SK-N-SH (cell line): ENCODE results near the gene DLG4. TPM values are rescaled to one million over a fixed set of nuclear protein-coding genes. Genes with fewer than 3 reads are reported as not detected.

Source experiments
- CTCF ChIA-PET: fragments of 300-600, 350-600 bp; formaldehyde crosslinking; extraction: SDS; loops from one replicate; lab custom pipeline; 2021; lab: Yijun Ruan, JAX
- POLR2A ChIA-PET: fragments of 350-600 bp; sonication (Branson Sonifier 250); formaldehyde crosslinking; extraction: SDS; loops from one replicate; lab custom pipeline; 2020; ENCODE audit warnings: antibody characterized with exemption, inconsistent platforms; lab: Yijun Ruan, JAX
- DNase-seq: peaks from one replicate; pipeline ENCODE4 v3.0.0; 2012
- H2AFZ ChIP-seq: fragments of 200-600 bp; sonication (generic); 2 replicates; pipeline ENCODE4 v1.8.1; 2016; ENCODE audit warnings: antibody characterized with exemption, mild to moderate bottlenecking, low read depth
- H3F3A ChIP-seq: fragments of 200-600 bp; sonication (generic); replicated peaks from 2 replicates; pipeline ENCODE3; 2016; ENCODE audit warnings: antibody characterized with exemption, mild to moderate bottlenecking; ENCODE audit not compliant: insufficient read depth
- H3K27ac ChIP-seq, 2 experiments: fragments of 200-500 bp in 1 of 2; fragments of 200-600 bp in 1 of 2; sonication (Bioruptor generic) in 1 of 2; sonication (generic), shearing (Covaris generic) in 1 of 2; 2 replicates each; pipeline versions ENCODE4 v1.5.1 to v1.6.1; 2014 to 2016; ENCODE audit warnings: low read depth in 2 of 2, inconsistent platforms in 1 of 2, low read length in 1 of 2, mild to moderate bottlenecking in 1 of 2, mixed read lengths in 1 of 2
- H3K27me3 ChIP-seq: fragments of 200-600 bp; sonication (generic), shearing (Covaris generic); 2 replicates; pipeline ENCODE4 v1.6.1; 2016; ENCODE audit warnings: mixed run types; ENCODE audit not compliant: insufficient read depth
- H3K36me3 ChIP-seq, 2 experiments: fragments of 200-500 bp in 1 of 2; fragments of 200-600 bp in 1 of 2; sonication (Bioruptor generic) in 1 of 2; sonication (generic) in 1 of 2; replicated peaks in 1 of 2; 2 replicates each; pipeline versions ENCODE3 to v1.5.1; 2014 to 2016; ENCODE audit warnings: low read length in 1 of 2, mild to moderate bottlenecking in 1 of 2; ENCODE audit not compliant: insufficient read depth in 2 of 2, control insufficient read depth in 1 of 2
- H3K4me1 ChIP-seq, 2 experiments: fragments of 200-500 bp in 1 of 2; fragments of 200-600 bp in 1 of 2; sonication (Bioruptor generic) in 1 of 2; sonication (generic), shearing (Covaris generic) in 1 of 2; 2 replicates each; pipeline versions ENCODE4 v1.5.1 to v1.6.1; 2014 to 2016; ENCODE audit warnings: low read depth in 1 of 2, low read length in 1 of 2, mixed run types in 1 of 2; ENCODE audit not compliant: insufficient read depth in 2 of 2, control insufficient read depth in 1 of 2
- H3K4me2 ChIP-seq: fragments of 200-600 bp; sonication (generic), shearing (Covaris generic); 2 replicates; pipeline ENCODE4 v1.6.1; 2017; ENCODE audit warnings: mixed run types
- H3K4me3 ChIP-seq, 2 experiments: fragments of 200-500 bp in 1 of 2; fragments of 200-600 bp in 1 of 2; sonication (Bioruptor generic) in 1 of 2; sonication (generic), shearing (Covaris generic) in 1 of 2; 2 replicates each; pipeline versions ENCODE4 v1.5.1 to v1.8.1; 2014 to 2016; ENCODE audit warnings: low read depth in 2 of 2, inconsistent platforms in 1 of 2, low read length in 1 of 2, mild to moderate bottlenecking in 1 of 2, mixed read lengths in 1 of 2, moderate library complexity in 1 of 2
- H3K79me2 ChIP-seq: fragments of 200-600 bp; sonication (generic); 2 replicates; pipeline ENCODE4 v1.8.1; 2017; ENCODE audit warnings: mild to moderate bottlenecking; ENCODE audit not compliant: insufficient read depth
- H3K9ac ChIP-seq: fragments of 200-600 bp; sonication (generic); 2 replicates; pipeline ENCODE4 v1.6.1; 2017; ENCODE audit warnings: mixed run types
- H3K9me2 ChIP-seq: fragments of 200-600 bp; sonication (generic); 2 replicates; pipeline ENCODE4 v1.6.1; 2017; ENCODE audit warnings: mixed run types
- H3K9me3 ChIP-seq: fragments of 200-600 bp; sonication (generic); 2 replicates; pipeline ENCODE4 v1.6.1; 2017; ENCODE audit warnings: mixed run types, mild to moderate bottlenecking, moderate library complexity
- H4K20me1 ChIP-seq: fragments of 200-600 bp; sonication (generic); 2 replicates; pipeline ENCODE4 v1.6.1; 2017; ENCODE audit warnings: mild to moderate bottlenecking, mixed run types; ENCODE audit not compliant: insufficient read depth
- CHD2 ChIP-seq: fragments of 150-350 bp; IDR thresholded peaks from 2 replicates; pipeline ENCODE4 v1.6.1; 2018; ENCODE audit warnings: low read length; ENCODE audit not compliant: partially characterized antibody
- ELF1 ChIP-seq: IDR thresholded peaks from 2 replicates; pipeline ENCODE4 v1.4.0; 2012
- EP300 ChIP-seq, 2 experiments: IDR thresholded peaks; 2 replicates each; pipeline versions ENCODE4 v1.4.0 to v1.6.1; 2012; ENCODE audit warnings: borderline replicate concordance in 1 of 2, low read depth in 1 of 2, low read length in 1 of 2
- EZH2phosphoT487 ChIP-seq: fragments of 200-600 bp; sonication (generic); IDR thresholded peaks from 2 replicates; pipeline ENCODE4 v1.6.1; 2017; ENCODE audit warnings: low read depth, mixed run types, mild to moderate bottlenecking, antibody characterized with exemption, moderate library complexity, borderline replicate concordance
- FOXJ3 ChIP-seq: sonication (generic); formaldehyde crosslinking; IDR thresholded peaks from 2 replicates; pipeline ENCODE4 v1.5.1; 2020; ENCODE audit warnings: mild to moderate bottlenecking, missing genetic modification reagents
- FOXM1 ChIP-seq: IDR thresholded peaks from 2 replicates; pipeline ENCODE4 v1.4.0; 2012; ENCODE audit warnings: low read depth, mild to moderate bottlenecking
- JUND ChIP-seq: IDR thresholded peaks from 2 replicates; pipeline ENCODE4 v1.4.0; 2012
- NFIC ChIP-seq: IDR thresholded peaks from 2 replicates; pipeline ENCODE4 v1.4.0; 2012; ENCODE audit warnings: borderline replicate concordance
- RAD21 ChIP-seq: IDR thresholded peaks from 2 replicates; pipeline ENCODE4 v1.6.1; 2012; ENCODE audit warnings: mild to moderate bottlenecking, low read length
- RFX5 ChIP-seq: IDR thresholded peaks from 2 replicates; pipeline ENCODE4 v1.6.1; 2012; ENCODE audit warnings: mild to moderate bottlenecking, improper control_type of control experiment, low read length
- RXRA ChIP-seq: IDR thresholded peaks from 2 replicates; pipeline ENCODE4 v1.4.0; 2012; ENCODE audit warnings: low read depth, mild to moderate bottlenecking, borderline replicate concordance
- TAF1 ChIP-seq: IDR thresholded peaks from 2 replicates; pipeline ENCODE4 v1.6.1; 2012; ENCODE audit warnings: low read depth, mild to moderate bottlenecking, low read length, moderate library complexity, borderline replicate concordance
- TCF12 ChIP-seq: IDR thresholded peaks from 2 replicates; pipeline ENCODE4 v1.4.0; 2012
- WGBS: methylation state at CpG from one replicate; pipeline ENCODE4 v1.1.6; 2017; ENCODE audit warnings: low lambda C conversion rate; 5-methylcytosine and 5-hydroxymethylcytosine counted together
- polyA plus RNA-seq, 3 experiments: library from polyadenylated mRNA; depleted of rRNA; stranded (reverse); fragments of >200 nt; gene quantifications; 2 replicates each; pipeline ENCODE4 v1.2.3, GENCODE V29; 2012
- TF ChIP-seq, protein P1 (sequence below): fragments of 200-600 bp; sonication (generic); IDR thresholded peaks from 2 replicates; pipeline ENCODE4 v1.6.1; 2017; ENCODE audit warnings: antibody characterized with exemption, mild to moderate bottlenecking, moderate library complexity
- TF ChIP-seq, protein P2 (sequence below): IDR thresholded peaks from 2 replicates; pipeline ENCODE4 v1.4.0; 2012; ENCODE audit warnings: low read depth, borderline replicate concordance

Gene DLG4
- polyA plus RNA-seq, 1 of the 3 experiments (the other 2 are of a cell fraction), result 30.5 TPM

DNA sequence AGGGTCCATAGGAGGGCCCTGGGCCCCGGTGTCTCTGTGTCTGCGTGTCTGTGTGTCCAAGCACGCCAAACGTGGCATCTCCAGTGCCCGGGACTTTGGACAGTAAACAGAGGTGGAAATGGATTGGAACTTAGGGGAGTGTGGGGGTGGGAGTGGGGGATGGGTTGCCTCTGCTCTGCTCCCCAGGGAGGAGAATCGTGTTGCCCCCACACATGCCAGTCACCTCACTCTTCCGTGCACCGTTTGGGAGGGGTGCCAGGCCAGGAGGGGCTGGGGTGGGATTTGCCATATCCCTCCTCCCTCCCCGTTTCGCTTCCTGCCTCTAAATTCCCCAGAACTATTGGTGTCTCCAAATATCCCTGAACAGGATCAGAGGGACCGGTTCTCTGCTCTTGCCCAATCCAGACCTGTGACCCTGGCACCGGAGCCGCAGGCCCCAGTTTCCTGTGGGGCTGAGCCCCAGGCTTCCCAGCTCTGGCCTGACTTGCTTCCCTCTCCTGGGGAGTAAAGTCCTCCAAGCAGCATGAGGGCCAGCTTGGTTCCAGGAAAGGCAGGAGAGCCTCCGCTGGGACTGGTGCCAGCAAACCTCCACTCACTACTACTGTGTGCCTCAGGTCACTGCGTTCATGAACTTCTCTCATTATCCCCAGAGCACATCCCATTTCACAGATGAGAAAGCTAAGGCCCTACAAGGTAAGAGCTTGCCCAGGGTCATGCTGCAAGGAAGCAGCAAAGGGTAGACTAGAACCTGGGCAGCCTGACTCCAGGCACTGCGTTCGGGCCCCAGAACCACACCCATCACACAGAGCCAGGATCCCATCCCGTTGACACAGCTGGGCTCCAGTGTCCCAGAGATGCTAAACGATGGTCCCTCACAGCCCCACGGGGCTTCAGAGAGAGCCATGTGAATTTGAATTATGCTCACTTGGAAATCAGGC, 40.0 kb downstream of the DLG4 start, which contains the start of gene ASGR1:
ASGR1 (minus strand) TSS at position 54 of the 938 bp plus-strand sequence. CDS start 807 bp downstream, outside the sequence.
- POLR2A ChIA-PET, result interaction anchor here (0.6 kb wide), 1 partner anchor 64 kb away, joined by 5 read pairs; no protein-coding TSS in a partner anchor
- no peaks in the 10 kb centered on the region for H3K9me2 ChIP-seq
- H3K4me1 ChIP-seq, result peaks cover 0 to 13% of the 10 kb centered on the region in 2 experiments; a peak in 1 of 4 replicates
- H2AFZ ChIP-seq, result no peak within 1 kb of the TSS
- H3K9me3 ChIP-seq, result no peaks in the 10 kb centered on the region
- no peak within 1 kb of the TSS for H3K9ac ChIP-seq
- no peaks in the 10 kb centered on the region for H3K79me2 ChIP-seq
- TF ChIP-seq RFX5 (no peak), ELF1 (no peak), FOXM1 (no peak), CHD2 (no peak), RAD21 (no peak), NFIC (no peak), TAF1 (no peak), TCF12 (no peak), EP300 (IDR thresholded peaks at IDR 0.05; ENCODE audit: borderline replicate concordance in 1 of 2, low read depth in 1 of 2, low read length in 1 of 2) (no peak), FOXJ3 (CRISPR knock-in tag) (no peak), JUND (no peak), RXRA (no peak), EZH2phosphoT487 (no peak)
- TF ChIP-seq, protein P1, sequence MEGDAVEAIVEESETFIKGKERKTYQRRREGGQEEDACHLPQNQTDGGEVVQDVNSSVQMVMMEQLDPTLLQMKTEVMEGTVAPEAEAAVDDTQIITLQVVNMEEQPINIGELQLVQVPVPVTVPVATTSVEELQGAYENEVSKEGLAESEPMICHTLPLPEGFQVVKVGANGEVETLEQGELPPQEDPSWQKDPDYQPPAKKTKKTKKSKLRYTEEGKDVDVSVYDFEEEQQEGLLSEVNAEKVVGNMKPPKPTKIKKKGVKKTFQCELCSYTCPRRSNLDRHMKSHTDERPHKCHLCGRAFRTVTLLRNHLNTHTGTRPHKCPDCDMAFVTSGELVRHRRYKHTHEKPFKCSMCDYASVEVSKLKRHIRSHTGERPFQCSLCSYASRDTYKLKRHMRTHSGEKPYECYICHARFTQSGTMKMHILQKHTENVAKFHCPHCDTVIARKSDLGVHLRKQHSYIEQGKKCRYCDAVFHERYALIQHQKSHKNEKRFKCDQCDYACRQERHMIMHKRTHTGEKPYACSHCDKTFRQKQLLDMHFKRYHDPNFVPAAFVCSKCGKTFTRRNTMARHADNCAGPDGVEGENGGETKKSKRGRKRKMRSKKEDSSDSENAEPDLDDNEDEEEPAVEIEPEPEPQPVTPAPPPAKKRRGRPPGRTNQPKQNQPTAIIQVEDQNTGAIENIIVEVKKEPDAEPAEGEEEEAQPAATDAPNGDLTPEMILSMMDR, result no peak
- TF ChIP-seq, protein P2, sequence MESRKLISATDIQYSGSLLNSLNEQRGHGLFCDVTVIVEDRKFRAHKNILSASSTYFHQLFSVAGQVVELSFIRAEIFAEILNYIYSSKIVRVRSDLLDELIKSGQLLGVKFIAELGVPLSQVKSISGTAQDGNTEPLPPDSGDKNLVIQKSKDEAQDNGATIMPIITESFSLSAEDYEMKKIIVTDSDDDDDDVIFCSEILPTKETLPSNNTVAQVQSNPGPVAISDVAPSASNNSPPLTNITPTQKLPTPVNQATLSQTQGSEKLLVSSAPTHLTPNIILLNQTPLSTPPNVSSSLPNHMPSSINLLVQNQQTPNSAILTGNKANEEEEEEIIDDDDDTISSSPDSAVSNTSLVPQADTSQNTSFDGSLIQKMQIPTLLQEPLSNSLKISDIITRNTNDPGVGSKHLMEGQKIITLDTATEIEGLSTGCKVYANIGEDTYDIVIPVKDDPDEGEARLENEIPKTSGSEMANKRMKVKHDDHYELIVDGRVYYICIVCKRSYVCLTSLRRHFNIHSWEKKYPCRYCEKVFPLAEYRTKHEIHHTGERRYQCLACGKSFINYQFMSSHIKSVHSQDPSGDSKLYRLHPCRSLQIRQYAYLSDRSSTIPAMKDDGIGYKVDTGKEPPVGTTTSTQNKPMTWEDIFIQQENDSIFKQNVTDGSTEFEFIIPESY, result no peak
- TF ChIP-seq, all 33 proteins: peak for 0
- CTCF ChIA-PET, result interaction anchor here (1.0 to 12.9 kb wide), 6 partner anchors 24 to 131 kb away, joined by 3 to 217 read pairs (median 10); partner anchors contain the start of gene SLC16A11
- no peak for DNase-seq
- no peaks in the 10 kb centered on the region for H3K27me3 ChIP-seq
- peak within 1 kb of the TSS; percentile 93 for H3K4me2 ChIP-seq
- H3F3A ChIP-seq, result peaks cover 3% of the 10 kb centered on the region
- no peaks in the 10 kb centered on the region for H4K20me1 ChIP-seq
- H3K4me3 ChIP-seq, result peak within 1 kb of the TSS in 1 of 2 experiments; percentile 38; a peak in 1 of 4 replicates
- 64% methylated on average over 18 of the region's 20 CpGs for WGBS
- no peak within 1 kb of the TSS for H3K27ac ChIP-seq
- no peaks in the 10 kb centered on the region for H3K36me3 ChIP-seq
